Neural cell (in vitro differentiated cells): ENCODE results near the gene PAQR3.

Experiments used
- CTCF ChIP-seq: fragments of 450-650 bp; IDR thresholded peaks from 2 replicates; pipeline ENCODE4 v1.5.1; 2014; ENCODE audit warnings: antibody characterized with exemption, mild to moderate bottlenecking, moderate library complexity; ENCODE audit not compliant: poor library complexity, severe bottlenecking
- POLR2AphosphoS5 ChIP-seq: IDR thresholded peaks from 2 replicates; pipeline ENCODE4 v1.6.1; 2012
- REST ChIP-seq: IDR thresholded peaks from 2 replicates; pipeline ENCODE4 v1.6.1; 2012; ENCODE audit warnings: borderline replicate concordance

- no peak for TF ChIP-seq CTCF
- no peak for TF ChIP-seq POLR2AphosphoS5
- TF ChIP-seq REST, result no peak
These were observed 9.1 kb downstream of the PAQR3 start for GRCh38 chr4:78930016-78930629.
